ENCODE data around the gene RAPH1. TPM values are rescaled to one million over a fixed set of nuclear protein-coding genes. Genes with fewer than 3 reads are reported as not detected.
"Not testable (repeated sequence)": the region's sequence is repeated elsewhere in the genome, so short reads cannot be mapped to it uniquely, and the experiment has no call there.

Gene RAPH1
- total RNA-seq, 1 donor from 2014 or later: 21.7 TPM

GRCh38 chr2:203400805-203401585 is 134.1 kb downstream of the RAPH1 start:
- DNase-seq (ENCODE audit: low spot score, unreplicated experiment): no peak
- no peak for TF ChIP-seq CTCF (IDR thresholded peaks at IDR 0.05; ENCODE audit: unreplicated experiment)
- Mint-ChIP-seq H3K36me3 (ENCODE audit: insufficient read depth) (peaks cover 29% of the 10 kb centered on the region), H3K9me3 (ENCODE audit: low read depth) (no peaks in the 10 kb centered on the region), H3K27ac (peak overlapping the region; percentile 18), H3K27me3 (no peaks in the 10 kb centered on the region), H3K4me3 (ENCODE audit: low read depth) (no peak overlapping the region), H3K4me1 (ENCODE audit: low read depth) (no peaks in the 10 kb centered on the region)

- Mint-ChIP-seq H3K27ac (no peak overlapping the region), H3K9me3 (ENCODE audit: low read depth) (no peaks in the 10 kb centered on the region), H3K27me3 (no peaks in the 10 kb centered on the region), H3K36me3 (ENCODE audit: insufficient read depth) (peaks cover 26% of the 10 kb centered on the region), H3K4me1 (ENCODE audit: low read depth) (no peaks in the 10 kb centered on the region), H3K4me3 (ENCODE audit: low read depth) (no peak overlapping the region)
- DNase-seq (ENCODE audit: low spot score, unreplicated experiment): no peak
- no peak for TF ChIP-seq CTCF (IDR thresholded peaks at IDR 0.05; ENCODE audit: unreplicated experiment)
Observed at GRCh38 chr2:203399031-203399430, 136.1 kb downstream of the RAPH1 start.

DNA sequence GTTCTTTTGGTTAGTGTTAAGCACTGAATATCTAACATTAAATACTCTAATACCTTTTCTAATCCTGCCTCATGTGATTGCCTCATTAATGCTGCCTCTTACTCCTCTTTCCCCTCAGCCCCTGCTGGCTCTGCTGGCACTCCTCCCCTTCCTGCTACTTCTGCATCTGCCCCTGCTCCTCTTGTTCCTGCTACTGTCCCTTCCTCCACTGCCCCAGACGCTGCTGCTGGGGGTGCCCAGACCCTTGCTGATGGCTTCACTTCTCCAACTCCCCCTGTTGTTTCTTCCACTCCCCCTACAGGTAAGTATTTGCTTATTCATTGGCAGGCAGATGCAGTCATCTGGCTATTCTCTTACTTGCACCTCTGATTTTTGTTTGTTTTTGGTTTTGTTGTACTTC is 138.4 kb downstream of the RAPH1 start:
- DNase-seq (ENCODE audit: low spot score, unreplicated experiment): no peak
- H3K4me3 Mint-ChIP-seq (ENCODE audit: low read depth): no peak overlapping the region
- H3K4me1 Mint-ChIP-seq (ENCODE audit: low read depth): no peaks in the 10 kb centered on the region
- H3K27ac Mint-ChIP-seq: peak overlapping the region; percentile 9
- no peaks in the 10 kb centered on the region for H3K27me3 Mint-ChIP-seq
- peaks cover 28% of the 10 kb centered on the region for H3K36me3 Mint-ChIP-seq (ENCODE audit: insufficient read depth)
- peak; percentile 45 for TF ChIP-seq CTCF (IDR thresholded peaks at IDR 0.05; ENCODE audit: unreplicated experiment)
- no peaks in the 10 kb centered on the region for H3K9me3 Mint-ChIP-seq (ENCODE audit: low read depth)

DNA sequence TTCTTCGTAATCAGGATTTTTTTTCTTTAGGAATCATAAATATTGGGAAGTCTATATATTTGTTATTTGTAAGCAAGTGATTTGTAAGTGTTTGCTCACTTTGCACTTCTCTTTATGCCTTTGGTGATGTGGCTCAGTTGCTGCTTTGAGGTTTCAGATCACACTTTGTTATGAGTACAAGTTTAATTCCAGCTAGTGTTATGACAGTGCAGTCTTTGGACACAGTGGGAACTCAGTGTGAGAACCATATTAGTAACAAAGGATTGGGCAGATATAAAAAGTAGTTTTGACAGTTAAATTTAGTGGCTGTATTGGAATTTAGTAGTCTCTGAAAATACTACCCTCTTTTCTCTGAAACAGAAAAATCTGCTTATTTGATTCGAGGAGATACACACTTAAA is 139.2 kb downstream of the RAPH1 start:
- Mint-ChIP-seq H3K9me3 (ENCODE audit: low read depth) (no peaks in the 10 kb centered on the region), H3K4me1 (ENCODE audit: low read depth) (no peaks in the 10 kb centered on the region), H3K27ac (no peak overlapping the region), H3K27me3 (no peaks in the 10 kb centered on the region), H3K36me3 (ENCODE audit: insufficient read depth) (peaks cover 25% of the 10 kb centered on the region), H3K4me3 (ENCODE audit: low read depth) (no peak overlapping the region)
- DNase-seq (ENCODE audit: low spot score, unreplicated experiment): no peak
- no peak for TF ChIP-seq CTCF (IDR thresholded peaks at IDR 0.05; ENCODE audit: unreplicated experiment)

DNA sequence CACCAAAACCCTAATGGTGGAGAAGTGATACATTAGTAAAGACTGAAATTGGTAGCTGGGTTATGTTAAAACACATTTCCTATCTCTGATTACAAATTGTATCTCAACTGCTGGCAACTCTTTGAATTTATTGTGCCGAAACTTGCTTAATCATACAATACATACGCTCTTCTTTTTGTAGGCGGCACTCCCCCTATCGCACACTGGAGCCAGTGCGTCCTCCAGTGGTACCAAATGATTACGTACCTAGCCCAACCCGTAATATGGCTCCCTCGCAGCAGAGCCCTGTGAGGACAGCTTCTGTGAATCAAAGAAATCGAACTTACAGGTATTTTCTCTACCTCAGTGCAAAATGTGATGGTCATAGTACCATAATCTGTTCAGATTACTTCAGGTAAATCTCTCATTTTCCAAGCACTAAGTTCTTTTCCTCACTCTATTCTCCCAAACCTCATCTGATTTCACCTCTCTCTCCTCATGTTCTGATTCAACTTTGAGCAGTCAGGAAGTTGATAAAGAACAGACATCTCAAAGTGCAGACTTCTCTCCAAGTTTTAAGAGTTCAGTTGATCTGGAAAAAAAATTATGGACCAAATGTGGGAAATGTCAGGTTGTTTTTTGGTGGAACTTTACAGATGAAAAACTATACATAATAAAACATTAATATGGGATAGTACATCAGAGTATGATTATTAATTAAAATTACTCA is 140.4 kb downstream of the RAPH1 start:
- Mint-ChIP-seq H3K36me3 (ENCODE audit: insufficient read depth) (peaks cover 28% of the 10 kb centered on the region), H3K4me1 (ENCODE audit: low read depth) (no peaks in the 10 kb centered on the region), H3K9me3 (ENCODE audit: low read depth) (no peaks in the 10 kb centered on the region), H3K27ac (no peak overlapping the region), H3K4me3 (ENCODE audit: low read depth) (no peak overlapping the region), H3K27me3 (no peaks in the 10 kb centered on the region)
- no peak for DNase-seq (ENCODE audit: low spot score, unreplicated experiment)
- peak; percentile 29 for TF ChIP-seq CTCF (IDR thresholded peaks at IDR 0.05; ENCODE audit: unreplicated experiment)

DNA sequence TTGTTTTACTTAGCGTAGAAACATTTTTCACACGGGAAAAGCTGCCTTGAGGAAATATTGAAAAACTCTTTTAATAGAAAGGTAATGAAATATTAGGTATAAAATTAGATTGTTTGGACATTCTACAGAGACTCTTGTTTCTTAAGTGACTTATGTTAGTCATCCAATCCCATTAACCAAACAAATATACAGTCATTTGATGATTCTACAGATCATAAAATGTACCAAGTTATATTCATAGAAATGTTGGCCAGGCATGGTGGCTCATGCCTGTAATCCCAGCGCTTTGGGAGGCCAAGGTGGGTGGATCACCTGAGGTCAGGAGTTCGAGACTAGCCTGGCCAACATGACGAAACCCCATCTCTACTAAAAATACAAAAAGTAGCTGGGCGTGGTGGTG is 146.9 kb downstream of the RAPH1 start:
- not testable (repeated sequence) for H3K27ac Mint-ChIP-seq; DNase-seq (ENCODE audit: low spot score, unreplicated experiment); H3K9me3 Mint-ChIP-seq (ENCODE audit: low read depth); H3K4me3 Mint-ChIP-seq (ENCODE audit: low read depth); H3K4me1 Mint-ChIP-seq (ENCODE audit: low read depth); H3K27me3 Mint-ChIP-seq
- H3K36me3 Mint-ChIP-seq (ENCODE audit: insufficient read depth): peaks cover 20% of the 10 kb centered on the region
